Thoracic aorta (tissue), 2 donors: ENCODE data around the gene HMGB1. TPM values are rescaled to one million over a fixed set of nuclear protein-coding genes. Genes with fewer than 3 reads are reported as not detected.

ENCODE experiments used
- ATAC-seq: fragments of 150-250 bp; one replicate; pipeline ENCODE4 v1.8.0; 2017; ENCODE audit warnings: low read depth; ENCODE audit not compliant: insufficient number of reproducible peaks, low FRiP score
- DNase-seq: peaks from one replicate; pipeline ENCODE4 v3.0.0-alpha.2; 2020; ENCODE audit warnings: low spot score
- H3K27ac ChIP-seq, 2 donors: fragments of 200-600 bp; sonication (generic); 1 replicate in 1 of 2; 2 replicates in 1 of 2; pipeline ENCODE4 v1.5.1; 2016; ENCODE audit warnings: mild to moderate bottlenecking in 2 of 2, moderate library complexity in 2 of 2
- H3K27me3 ChIP-seq: fragments of 200-600 bp; sonication (generic); replicated peaks from 2 replicates; pipeline ENCODE4 v1.6.0; 2016; ENCODE audit warnings: mild to moderate bottlenecking; ENCODE audit not compliant: insufficient read depth
- H3K36me3 ChIP-seq: fragments of 200-600 bp; sonication (generic); one replicate; pipeline ENCODE4 v1.5.1; 2016
- H3K4me1 ChIP-seq, 2 donors: fragments of 200-600 bp; sonication (generic); 1 replicate in 1 of 2; 2 replicates in 1 of 2; pipeline versions ENCODE4 v1.5.1 to v1.6.0; 2016; ENCODE audit warnings: low read depth in 2 of 2, mild to moderate bottlenecking in 1 of 2; ENCODE audit not compliant: control insufficient read depth in 1 of 2
- H3K4me3 ChIP-seq: fragments of 200-600 bp; sonication (generic); 2 replicates; pipeline ENCODE4 v1.5.1; 2016; ENCODE audit warnings: mild to moderate bottlenecking
- H3K9me3 ChIP-seq: fragments of 200-600 bp; sonication (generic); 2 replicates; pipeline ENCODE4 v1.5.1; 2016
- CTCF ChIP-seq: fragments of 200-600 bp; sonication (generic); IDR thresholded peaks from one replicate; pipeline ENCODE4 v1.5.1; 2019; ENCODE audit warnings: antibody characterized with exemption
- total RNA-seq, 2 donors: library from RNA; depleted of rRNA; stranded (reverse); fragments of >200 nt; gene quantifications; one replicate each; pipeline versions ENCODE4 v1.1.0 to v1.2.3, GENCODE V29; 2016

HMGB1 gene
- total RNA-seq, 2 donors from 2014 or later, result 188 to 369 TPM

- no peaks in the 10 kb centered on the region for H3K9me3 ChIP-seq
- H3K4me3 ChIP-seq, result no peak overlapping the region
- H3K4me1 ChIP-seq, result no peaks in the 10 kb centered on the region
- no peak for DNase-seq
- H3K27me3 ChIP-seq, result no peaks in the 10 kb centered on the region
- TF ChIP-seq CTCF, result no peak
- no peaks in the 10 kb centered on the region for H3K36me3 ChIP-seq
- H3K27ac ChIP-seq, result no peak overlapping the region
- ATAC-seq, result no peak
These were observed 13.6 kb upstream of the HMGB1 start for GRCh38 chr13:30479154-30479882.

- no peaks in the 10 kb centered on the region for H3K27me3 ChIP-seq
- no peaks in the 10 kb centered on the region for H3K9me3 ChIP-seq
- no peak overlapping the region for H3K4me3 ChIP-seq
- ATAC-seq (no peak), DNase-seq (no peak)
- TF ChIP-seq CTCF, result no peak
- no peaks in the 10 kb centered on the region for H3K36me3 ChIP-seq
- H3K27ac ChIP-seq, result no peak overlapping the region
- H3K4me1 ChIP-seq, result no peaks in the 10 kb centered on the region
These were observed 11.8 kb upstream of the HMGB1 start for GRCh38 chr13:30477346-30478195.

DNA sequence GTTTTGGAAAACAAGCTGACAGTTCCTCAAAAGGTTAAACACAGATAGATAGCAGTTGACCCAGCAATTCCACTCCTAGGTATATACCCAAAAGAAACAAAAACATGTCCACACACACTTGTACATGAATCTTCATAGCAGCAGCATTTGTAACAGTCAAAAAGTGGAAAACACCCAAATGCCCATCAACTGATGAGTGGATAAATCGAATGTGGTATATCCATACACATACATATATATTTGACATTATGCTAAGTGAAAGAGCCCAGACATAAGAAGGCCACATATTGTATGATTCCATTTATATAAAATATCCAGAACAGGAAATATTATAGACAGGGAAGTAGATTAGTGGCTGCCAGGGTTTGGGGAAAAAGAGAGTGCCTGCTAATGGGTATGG, 7.9 kb upstream of the HMGB1 start:
- Histone ChIP-seq H3K4me3 (no peak overlapping the region), H3K9me3 (no peaks in the 10 kb centered on the region), H3K27ac (no peak overlapping the region), H3K4me1 (no peaks in the 10 kb centered on the region), H3K36me3 (no peaks in the 10 kb centered on the region), H3K27me3 (no peaks in the 10 kb centered on the region)
- no peak for ATAC-seq
- TF ChIP-seq CTCF, result no peak
- no peak for DNase-seq

DNA sequence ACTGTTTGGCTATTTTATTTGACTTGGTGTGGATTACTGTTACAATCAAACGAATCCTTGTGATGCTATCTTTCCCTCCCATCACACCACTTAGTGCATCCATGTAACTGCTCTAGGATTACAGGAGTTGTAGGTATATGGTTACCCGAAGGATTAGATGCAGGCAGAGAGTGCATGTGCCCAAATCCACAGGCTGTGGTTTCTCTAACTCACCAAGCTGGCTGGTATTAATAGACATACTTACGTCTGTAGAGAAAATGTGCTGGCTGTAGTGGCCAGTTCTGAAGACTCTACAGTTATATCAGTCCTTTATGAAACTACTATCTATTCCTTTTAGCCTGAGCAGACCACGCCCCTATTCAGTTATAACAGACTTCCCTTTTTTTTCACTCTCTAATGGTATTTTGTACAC, 1.1 kb upstream of the HMGB1 start:
- Histone ChIP-seq H3K4me1 (peaks cover 19 to 21% of the 10 kb centered on the region in 2 donors), H3K27ac (no peak overlapping the region), H3K4me3 (no peak overlapping the region), H3K27me3 (no peaks in the 10 kb centered on the region), H3K36me3 (peaks cover 6% of the 10 kb centered on the region), H3K9me3 (no peaks in the 10 kb centered on the region)
- no peak for ATAC-seq
- no peak for DNase-seq
- TF ChIP-seq CTCF, result no peak

DNA sequence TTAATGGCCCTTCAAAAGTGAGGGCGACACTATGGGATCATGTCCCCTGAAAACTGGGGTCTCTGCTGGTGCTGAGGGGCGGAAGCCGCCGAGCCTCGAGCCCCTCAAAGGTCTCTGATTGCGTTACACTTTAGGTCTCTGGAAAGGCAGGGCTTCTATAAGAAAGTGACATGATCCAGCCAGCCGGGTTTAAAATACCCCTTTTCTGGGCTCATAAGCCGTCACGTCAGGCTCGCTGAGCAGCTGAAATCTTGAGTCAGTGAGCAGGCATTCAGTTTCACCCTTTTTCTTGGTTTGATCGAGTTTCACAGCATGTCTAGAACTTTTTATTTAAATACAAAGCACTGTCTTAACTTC, 600 bp upstream of the HMGB1 start:
- Histone ChIP-seq H3K36me3 (peaks cover 8% of the 10 kb centered on the region), H3K27ac (no peak overlapping the region), H3K4me1 (peaks cover 22 to 26% of the 10 kb centered on the region in 2 donors), H3K9me3 (no peaks in the 10 kb centered on the region), H3K4me3 (peak overlapping the region; percentile 94), H3K27me3 (no peaks in the 10 kb centered on the region)
- TF ChIP-seq CTCF, result no peak
- no peak for DNase-seq
- ATAC-seq, result no peak
